Gastroesophageal sphincter (tissue), 4 donors: ENCODE measurements around the gene COQ3. TPM values are rescaled to one million over a fixed set of nuclear protein-coding genes. Genes with fewer than 3 reads are reported as not detected.
A peak's percentile ranks its signal among the peaks of the same experiment; 100 is the strongest.

ENCODE experiments used
- ATAC-seq: fragments of 150-250 bp; one replicate; pipeline ENCODE4 v1.9.1; 2016; ENCODE audit warnings: mild to moderate bottlenecking, moderate library complexity
- H3K27ac ChIP-seq, 4 donors: fragments of 200-600 bp; sonication (generic) in 3 of 4; 1 replicate in 3 of 4; 2 replicates in 1 of 4; pipeline ENCODE4 v1.5.1; 2016 to 2019
- H3K27me3 ChIP-seq: fragments of 200-600 bp; sonication (generic); one replicate; pipeline ENCODE4 v1.5.1; 2019
- H3K36me3 ChIP-seq, 2 donors: fragments of 200-600 bp; sonication (generic); one replicate each; pipeline ENCODE4 v1.5.1; 2019; ENCODE audit warnings: control low read depth in 1 of 2
- H3K4me1 ChIP-seq, 3 donors: fragments of 200-600 bp; sonication (generic); 1 replicate in 2 of 3; 2 replicates in 1 of 3; pipeline ENCODE4 v1.5.1; 2016 to 2019; ENCODE audit warnings: control low read depth in 2 of 3
- H3K4me3 ChIP-seq, 2 donors: fragments of 200-600 bp; sonication (generic); one replicate each; pipeline ENCODE4 v1.5.1; 2019; ENCODE audit warnings: mild to moderate bottlenecking in 1 of 2, moderate library complexity in 1 of 2
- H3K9me3 ChIP-seq, 3 donors: fragments of 200-600 bp; sonication (generic); one replicate each; pipeline ENCODE4 v1.5.1; 2017 to 2019; ENCODE audit warnings: control low read depth in 2 of 3
- CTCF ChIP-seq, 4 experiments: fragments of 200-600 bp in 2 of 4; fragments of 450-650 bp in 2 of 4; sonication (generic) in 1 of 4; IDR thresholded peaks; one replicate each; pipeline ENCODE4 v1.5.1; 2017 to 2019; ENCODE audit warnings: antibody characterized with exemption in 4 of 4, mild to moderate bottlenecking in 2 of 4, moderate library complexity in 2 of 4
- EP300 ChIP-seq: sonication (generic); formaldehyde crosslinking; IDR thresholded peaks from one replicate; pipeline ENCODE4 v1.6.1; 2017; ENCODE audit warnings: antibody characterized with exemption, mild to moderate bottlenecking
- POLR2A ChIP-seq, 2 donors: fragments of 450-650 bp; IDR thresholded peaks; one replicate each; pipeline ENCODE4 v1.6.1; 2017; ENCODE audit warnings: antibody characterized with exemption in 2 of 2, mild to moderate bottlenecking in 2 of 2, moderate library complexity in 1 of 2
- POLR2AphosphoS5 ChIP-seq: sonication (generic); formaldehyde crosslinking; IDR thresholded peaks from one replicate; pipeline ENCODE4 v1.6.1; 2017; ENCODE audit warnings: antibody characterized with exemption
- WGBS, 2 donors: methylation state at CpG; one replicate each; pipeline ENCODE4 v1.1.5; 2018; ENCODE audit warnings: low coverage in 1 of 2; 5-methylcytosine and 5-hydroxymethylcytosine counted together
- total RNA-seq, 4 donors: library from RNA; depleted of rRNA; stranded (reverse); fragments of >200 nt; gene quantifications; one replicate each; pipeline ENCODE4 v1.1.0, GENCODE V29; 2016

Gene COQ3, protein sequence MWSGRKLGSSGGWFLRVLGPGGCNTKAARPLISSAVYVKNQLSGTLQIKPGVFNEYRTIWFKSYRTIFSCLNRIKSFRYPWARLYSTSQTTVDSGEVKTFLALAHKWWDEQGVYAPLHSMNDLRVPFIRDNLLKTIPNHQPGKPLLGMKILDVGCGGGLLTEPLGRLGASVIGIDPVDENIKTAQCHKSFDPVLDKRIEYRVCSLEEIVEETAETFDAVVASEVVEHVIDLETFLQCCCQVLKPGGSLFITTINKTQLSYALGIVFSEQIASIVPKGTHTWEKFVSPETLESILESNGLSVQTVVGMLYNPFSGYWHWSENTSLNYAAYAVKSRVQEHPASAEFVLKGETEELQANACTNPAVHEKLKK
- total RNA-seq, result 10 to 100 TPM in 2 of 4 donors, 1 to 10 TPM in 2; 3.2 to 13.4 (median 7.8) TPM

- 1 to 14% methylated on average over 25 to 32 of the region's 56 CpGs for WGBS, 2 donors
- H3K4me3 ChIP-seq, result peak within 1 kb of the TSS; percentile 65 to 82
- no peaks in the 10 kb centered on the region for H3K9me3 ChIP-seq
- H3K27me3 ChIP-seq, result no peaks in the 10 kb centered on the region
- H3K4me1 ChIP-seq, result peaks cover 0 to 19% (median 6%) of the 10 kb centered on the region in 3 donors
- ATAC-seq, result peak; percentile 76
- TF ChIP-seq CTCF (IDR thresholded peaks at IDR 0.05) (peak in 1 of 4 experiments; percentile 10), EP300 (no peak), POLR2AphosphoS5 (peak; percentile 7)
- H3K27ac ChIP-seq, result peak within 1 kb of the TSS; percentile 49 to 90 (median 88)
- peaks cover 0 to 19% of the 10 kb centered on the region in 2 donors for H3K36me3 ChIP-seq
These were observed at the start of gene COQ3 for GRCh38 chr6:99393698-99394531. Gene COQ3 (minus strand): TSS chr6:99394195. CDS start chr6:99394179, 16 bp downstream.

GRCh38 chr6:99434702-99435530 is 40.9 kb upstream of the COQ3 start:
- peak; percentile 49 to 74 (median 58) for TF ChIP-seq CTCF (IDR thresholded peaks at IDR 0.05)
- no peak for TF ChIP-seq EP300
- Histone ChIP-seq H3K36me3 (peaks cover 0 to 18% of the 10 kb centered on the region in 2 donors), H3K27ac (no peak overlapping the region), H3K27me3 (no peaks in the 10 kb centered on the region), H3K4me1 (no peaks in the 10 kb centered on the region), H3K9me3 (no peaks in the 10 kb centered on the region), H3K4me3 (no peak overlapping the region)
- no peak for ATAC-seq
- WGBS, 2 donors, result 3 to 6% methylated on average over 3 of the region's 3 CpGs

DNA sequence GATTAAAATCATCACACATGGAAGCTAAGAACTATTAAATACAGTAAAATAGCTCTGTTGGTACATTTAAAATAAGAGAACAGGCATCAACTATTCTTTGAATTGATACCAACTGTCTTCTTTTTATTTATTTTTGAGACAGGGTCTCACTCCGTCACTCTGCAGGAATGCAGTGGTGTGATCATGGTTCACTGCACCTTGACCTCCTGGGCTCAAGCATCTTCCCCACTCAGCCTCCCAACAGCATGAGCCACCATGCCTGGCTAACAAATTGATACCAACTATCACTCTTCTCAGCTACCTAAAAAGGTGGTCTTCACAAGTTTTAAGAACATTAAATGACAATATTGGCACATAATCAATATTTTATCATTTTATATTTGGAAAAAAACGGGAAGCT is 38.9 kb upstream of the COQ3 start:
- no peak for TF ChIP-seq POLR2A (IDR thresholded peaks at IDR 0.05)
- TF ChIP-seq CTCF (IDR thresholded peaks at IDR 0.05), result no peak
- TF ChIP-seq POLR2AphosphoS5, result no peak
- no peak for TF ChIP-seq EP300
- Histone ChIP-seq H3K4me1 (peaks cover 0 to 7% (median 0%) of the 10 kb centered on the region in 3 donors), H3K36me3 (peaks cover 0 to 18% of the 10 kb centered on the region in 2 donors), H3K27me3 (no peaks in the 10 kb centered on the region), H3K4me3 (no peak overlapping the region), H3K9me3 (no peaks in the 10 kb centered on the region), H3K27ac (no peak overlapping the region)
- ATAC-seq, result no peak
- WGBS, 2 donors, result 70 to 91% methylated on average over 2 of the region's 2 CpGs

DNA sequence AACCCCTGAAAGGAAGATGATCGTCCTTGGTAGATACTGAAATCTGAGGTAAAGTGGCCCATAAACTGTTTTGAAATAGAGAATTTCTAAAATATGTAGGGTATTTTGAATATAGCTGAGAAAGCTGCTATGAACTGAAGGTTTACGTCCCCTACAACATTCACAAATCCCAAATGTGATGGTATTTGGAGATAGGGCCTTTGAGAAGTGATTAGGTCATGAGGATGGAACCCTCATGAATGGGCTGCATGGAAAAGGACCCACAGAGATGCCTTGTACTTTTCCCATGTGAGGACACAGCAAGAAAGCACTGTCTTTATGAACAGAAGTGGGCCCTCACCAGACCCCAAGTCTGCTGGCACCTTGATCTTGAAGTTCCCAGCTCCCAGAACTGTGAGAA is 37.9 kb upstream of the COQ3 start:
- Histone ChIP-seq H3K27ac (no peak overlapping the region), H3K4me3 (no peak overlapping the region), H3K4me1 (peaks cover 1 to 16% (median 7%) of the 10 kb centered on the region in 3 donors), H3K36me3 (peaks cover 0 to 18% of the 10 kb centered on the region in 2 donors), H3K27me3 (no peaks in the 10 kb centered on the region), H3K9me3 (no peaks in the 10 kb centered on the region)
- ATAC-seq, result no peak
- WGBS, 2 donors, result 92 to 100% methylated on average over 2 of the region's 2 CpGs
- TF ChIP-seq EP300 (no peak), POLR2A (IDR thresholded peaks at IDR 0.05) (no peak), POLR2AphosphoS5 (no peak), CTCF (IDR thresholded peaks at IDR 0.05) (no peak)
